Activated CD4-positive, CD25-positive, alpha-beta regulatory T cell treated with anti-CD3 and anti-CD28 coated beads, Interleukin-2, amount 50 U/mL, for 24 hours (primary cell): ENCODE measurements around the gene LPP.
"Not testable (repeated sequence)": the region's sequence is repeated elsewhere in the genome, so short reads cannot be mapped to it uniquely, and the experiment has no call there.

Experiments
- ATAC-seq, 2 donors: fragments of 150-1000 bp; cut with Tn5 transposase; one replicate each; pipeline ENCODE4 v1.10.0; 2021; ENCODE audit warnings: mild to moderate bottlenecking in 1 of 2, moderate library complexity in 1 of 2

Gene LPP

GRCh38 chr3:188407158-188407880 lies 253.4 kb downstream of the LPP start:
- ATAC-seq, result no peak

- ATAC-seq, result no peak
Observed at GRCh38 chr3:188408831-188409230, 254.9 kb downstream of the LPP start.

- no peak for ATAC-seq
Observed at GRCh38 chr3:188411750-188412149, 257.8 kb downstream of the LPP start.

- no peak for ATAC-seq
Observed at GRCh38 chr3:188415196-188415595, 261.2 kb downstream of the LPP start.

- no peak for ATAC-seq
Observed at GRCh38 chr3:188416041-188416440, 262.1 kb downstream of the LPP start.

- no peak for ATAC-seq
Observed at GRCh38 chr3:188417271-188417696, 263.3 kb downstream of the LPP start.

GRCh38 chr3:188417766-188418165 lies 263.8 kb downstream of the LPP start:
- ATAC-seq, result no peak

GRCh38 chr3:188421151-188421821 lies 267.3 kb downstream of the LPP start:
- no peak for ATAC-seq

- peak; percentile 46 to 51 for ATAC-seq
Observed at GRCh38 chr3:188421836-188422540, 268.0 kb downstream of the LPP start.

GRCh38 chr3:188427981-188428380 lies 274.0 kb downstream of the LPP start:
- ATAC-seq, result not testable (repeated sequence)

- no peak for ATAC-seq
Observed at GRCh38 chr3:188431040-188431439, 277.1 kb downstream of the LPP start.

GRCh38 chr3:188431553-188431952 lies 277.6 kb downstream of the LPP start:
- no peak for ATAC-seq

GRCh38 chr3:188432802-188433520 lies 279.0 kb downstream of the LPP start:
- peak; percentile 58 to 60 for ATAC-seq

- no peak for ATAC-seq
Observed at GRCh38 chr3:188433521-188434150, 279.7 kb downstream of the LPP start.

- no peak for ATAC-seq
Observed at GRCh38 chr3:188434594-188434993, 280.6 kb downstream of the LPP start.

- ATAC-seq, result no peak
Observed at GRCh38 chr3:188435266-188435665, 281.3 kb downstream of the LPP start.

- ATAC-seq, result peak; percentile 27 to 43
Observed at GRCh38 chr3:188437926-188438325, 284.0 kb downstream of the LPP start.

GRCh38 chr3:188439080-188439479 lies 285.1 kb downstream of the LPP start:
- peak; percentile 85 to 90 for ATAC-seq

- ATAC-seq, result no peak
Observed at GRCh38 chr3:188440340-188440972, 286.5 kb downstream of the LPP start.

GRCh38 chr3:188442430-188442829 lies 288.5 kb downstream of the LPP start:
- ATAC-seq, result no peak

GRCh38 chr3:188445175-188445574 lies 291.2 kb downstream of the LPP start:
- not testable (repeated sequence) for ATAC-seq

- peak in 1 of 2 donors; percentile 43 for ATAC-seq
Observed at GRCh38 chr3:188446014-188446413, 292.1 kb downstream of the LPP start.
